Rectal smooth muscle tissue (tissue), 1 donor: ENCODE measurements around the gene CFAP90.

Source experiments
- H3K27ac ChIP-seq: one replicate; pipeline ENCODE4 v1.7.0; 2013; ENCODE audit warnings: low read depth, low read length, inconsistent platforms
- H3K27me3 ChIP-seq: one replicate; pipeline ENCODE4 v1.7.0; 2013; ENCODE audit warnings: low read length; ENCODE audit not compliant: control insufficient read depth, insufficient read depth
- H3K36me3 ChIP-seq: one replicate; pipeline ENCODE4 v1.7.0; 2013; ENCODE audit warnings: low read length; ENCODE audit not compliant: control insufficient read depth, insufficient read depth
- H3K4me1 ChIP-seq: one replicate; pipeline ENCODE4 v1.7.0; 2013; ENCODE audit warnings: low read length; ENCODE audit not compliant: control insufficient read depth, insufficient read depth
- H3K4me3 ChIP-seq: one replicate; pipeline ENCODE4 v1.7.0; 2013; ENCODE audit warnings: low read length
- H3K9ac ChIP-seq: one replicate; pipeline ENCODE4 v1.7.0; 2013; ENCODE audit warnings: low read length

The CFAP90 gene

DNA sequence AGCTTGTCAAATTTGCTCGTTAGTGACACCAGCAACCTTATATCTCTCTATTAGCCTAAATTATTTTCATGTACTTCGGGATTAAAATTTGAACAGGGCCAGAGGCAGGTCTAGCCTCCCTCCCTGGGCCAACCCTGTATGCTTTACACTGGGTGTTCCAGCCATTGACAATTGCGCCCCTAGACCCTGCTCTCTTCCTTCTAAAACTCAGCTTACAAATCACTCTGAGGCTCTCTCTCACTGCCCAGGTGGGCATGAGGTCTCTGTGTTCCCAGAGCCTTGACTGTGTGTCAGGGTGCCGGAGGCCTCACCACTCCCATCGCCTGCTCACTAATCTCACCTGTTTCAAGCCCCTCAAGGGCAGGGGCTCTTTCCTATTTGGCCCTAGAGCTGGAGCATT, 6.4 kb upstream of the CFAP90 start:
- Histone ChIP-seq H3K4me3 (no peak overlapping the region), H3K36me3 (peaks cover 6% of the 10 kb centered on the region), H3K4me1 (no peaks in the 10 kb centered on the region), H3K27me3 (no peaks in the 10 kb centered on the region), H3K9ac (no peak overlapping the region), H3K27ac (no peak overlapping the region)

- no peaks in the 10 kb centered on the region for H3K4me1 ChIP-seq
- H3K36me3 ChIP-seq = peaks cover under 1% of the 10 kb centered on the region
- H3K4me3 ChIP-seq = no peak overlapping the region
- H3K27me3 ChIP-seq = no peaks in the 10 kb centered on the region
- H3K9ac ChIP-seq = no peak overlapping the region
- H3K27ac ChIP-seq = no peak overlapping the region
Measured at GRCh38 chr5:7856855-7857254, 5.9 kb upstream of the CFAP90 start.

DNA sequence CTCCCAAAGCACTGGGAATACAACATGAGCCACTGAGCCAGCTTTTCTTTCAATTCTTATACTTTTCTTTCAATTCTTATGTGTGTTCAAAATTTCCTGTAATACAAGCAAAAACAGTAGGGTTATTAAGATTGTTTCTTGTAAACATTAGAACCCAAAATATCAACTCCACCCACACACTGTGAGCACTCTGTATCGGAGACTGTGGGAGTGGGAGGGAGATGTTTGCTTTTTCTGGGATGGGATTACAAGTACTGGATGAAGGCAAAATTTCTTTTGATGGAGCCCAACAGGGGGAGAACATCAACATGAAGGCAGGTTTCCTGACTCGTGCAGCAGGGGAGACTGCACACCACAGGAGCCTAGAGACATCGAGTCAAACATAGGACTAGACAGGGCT, 4.7 kb upstream of the CFAP90 start:
- H3K36me3 ChIP-seq = no peaks in the 10 kb centered on the region
- H3K4me1 ChIP-seq = no peaks in the 10 kb centered on the region
- no peak overlapping the region for H3K27ac ChIP-seq
- no peak overlapping the region for H3K4me3 ChIP-seq
- H3K9ac ChIP-seq = no peak overlapping the region
- H3K27me3 ChIP-seq = peaks cover 3% of the 10 kb centered on the region

DNA sequence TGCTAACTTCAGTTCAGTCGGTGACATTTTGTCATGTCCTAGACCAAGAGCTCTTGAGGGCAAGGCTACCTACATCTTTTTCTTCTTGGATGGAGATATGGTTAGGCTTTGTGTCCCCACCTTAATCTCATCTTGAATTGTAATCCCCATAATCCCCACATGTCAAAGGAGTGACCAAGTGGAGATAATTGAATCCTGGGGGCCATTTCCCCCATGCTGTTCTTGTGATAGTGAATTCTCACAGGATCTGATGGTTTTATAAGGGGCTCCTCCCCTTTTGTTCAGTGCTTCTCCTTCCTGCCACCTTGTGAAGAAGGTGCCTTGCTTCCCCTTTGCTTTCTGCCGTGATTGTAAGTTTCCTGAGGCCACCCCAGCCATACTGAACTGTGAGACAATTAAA, 2.1 kb upstream of the CFAP90 start:
- no peak overlapping the region for H3K27ac ChIP-seq
- H3K36me3 ChIP-seq = no peaks in the 10 kb centered on the region
- no peak overlapping the region for H3K4me3 ChIP-seq
- H3K4me1 ChIP-seq = no peaks in the 10 kb centered on the region
- peaks cover 13% of the 10 kb centered on the region for H3K27me3 ChIP-seq
- H3K9ac ChIP-seq = no peak overlapping the region

DNA sequence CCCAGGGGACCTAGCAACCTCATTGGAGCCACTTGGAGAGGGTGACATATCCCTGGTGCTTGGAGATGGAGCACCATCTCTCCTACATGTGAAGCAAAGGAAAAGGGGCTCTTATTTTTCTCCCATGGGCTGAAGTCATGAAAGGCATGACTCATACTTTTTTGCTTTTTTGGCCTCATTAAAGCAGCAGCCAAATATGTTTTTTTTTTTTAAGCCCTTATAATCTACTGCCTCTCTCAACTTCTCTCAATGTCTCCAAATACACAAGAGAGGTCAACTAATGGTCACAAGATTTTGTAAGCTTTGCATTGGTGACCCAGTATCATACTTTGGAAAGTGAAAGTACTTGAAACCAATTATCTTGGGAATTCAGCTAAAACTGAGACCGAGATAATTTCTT, 1.6 kb upstream of the CFAP90 start:
- no peak overlapping the region for H3K27ac ChIP-seq

GRCh38 chr5:7851617-7852289, 820 bp upstream of the CFAP90 start:
- no peak overlapping the region for H3K27ac ChIP-seq
- H3K9ac ChIP-seq = no peak overlapping the region
- H3K27me3 ChIP-seq = peaks cover 13% of the 10 kb centered on the region
- no peaks in the 10 kb centered on the region for H3K36me3 ChIP-seq
- H3K4me3 ChIP-seq = no peak overlapping the region
- H3K4me1 ChIP-seq = no peaks in the 10 kb centered on the region

More for the DNA sequence above, 1.6 kb upstream of the CFAP90 start:
- H3K9ac ChIP-seq = no peak overlapping the region
- H3K36me3 ChIP-seq = no peaks in the 10 kb centered on the region
- no peak overlapping the region for H3K4me3 ChIP-seq
- peaks cover 13% of the 10 kb centered on the region for H3K27me3 ChIP-seq
- no peaks in the 10 kb centered on the region for H3K4me1 ChIP-seq

GRCh38 chr5:7851240-7851592, 283 bp upstream of the CFAP90 start:
- H3K4me3 ChIP-seq = peak overlapping the region; percentile 60
- H3K27me3 ChIP-seq = peaks cover 13% of the 10 kb centered on the region
- H3K27ac ChIP-seq = no peak overlapping the region
- H3K9ac ChIP-seq = no peak overlapping the region
- H3K36me3 ChIP-seq = no peaks in the 10 kb centered on the region
- no peaks in the 10 kb centered on the region for H3K4me1 ChIP-seq

- H3K4me3 ChIP-seq = peak overlapping the region; percentile 52
- no peak overlapping the region for H3K27ac ChIP-seq
- peaks cover 13% of the 10 kb centered on the region for H3K27me3 ChIP-seq
- H3K9ac ChIP-seq = no peak overlapping the region
- H3K36me3 ChIP-seq = no peaks in the 10 kb centered on the region
- no peaks in the 10 kb centered on the region for H3K4me1 ChIP-seq
Measured at GRCh38 chr5:7849681-7850394, 1.1 kb downstream of the CFAP90 start.

DNA sequence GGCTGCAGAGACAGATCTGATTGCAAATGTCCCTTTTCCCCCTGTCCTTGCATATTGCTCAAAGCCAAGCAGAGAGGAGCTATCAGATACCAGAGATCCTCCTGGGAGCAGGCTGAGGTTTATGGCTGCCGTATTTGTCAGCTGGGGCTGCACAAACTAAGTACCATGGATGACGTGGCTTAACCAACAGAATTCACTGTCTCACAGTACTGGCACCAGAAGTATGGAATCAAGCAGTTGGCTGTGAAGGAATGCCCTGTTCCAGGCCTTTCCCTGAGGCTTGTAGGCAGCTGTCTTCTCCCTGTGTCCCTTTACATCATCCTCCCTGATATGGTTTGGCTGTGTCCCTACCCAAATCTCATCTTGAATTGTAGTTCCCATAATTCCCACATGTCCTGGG, 2.6 kb downstream of the CFAP90 start:
- no peak overlapping the region for H3K9ac ChIP-seq
- H3K4me3 ChIP-seq = no peak overlapping the region
- H3K4me1 ChIP-seq = no peaks in the 10 kb centered on the region
- H3K27ac ChIP-seq = no peak overlapping the region
- peaks cover 13% of the 10 kb centered on the region for H3K27me3 ChIP-seq
- no peaks in the 10 kb centered on the region for H3K36me3 ChIP-seq

- Histone ChIP-seq H3K36me3 (no peaks in the 10 kb centered on the region), H3K9ac (no peak overlapping the region), H3K4me3 (no peak overlapping the region), H3K27ac (no peak overlapping the region), H3K4me1 (no peaks in the 10 kb centered on the region), H3K27me3 (peaks cover 13% of the 10 kb centered on the region)
Measured at GRCh38 chr5:7846327-7846726, 4.6 kb downstream of the CFAP90 start.

DNA sequence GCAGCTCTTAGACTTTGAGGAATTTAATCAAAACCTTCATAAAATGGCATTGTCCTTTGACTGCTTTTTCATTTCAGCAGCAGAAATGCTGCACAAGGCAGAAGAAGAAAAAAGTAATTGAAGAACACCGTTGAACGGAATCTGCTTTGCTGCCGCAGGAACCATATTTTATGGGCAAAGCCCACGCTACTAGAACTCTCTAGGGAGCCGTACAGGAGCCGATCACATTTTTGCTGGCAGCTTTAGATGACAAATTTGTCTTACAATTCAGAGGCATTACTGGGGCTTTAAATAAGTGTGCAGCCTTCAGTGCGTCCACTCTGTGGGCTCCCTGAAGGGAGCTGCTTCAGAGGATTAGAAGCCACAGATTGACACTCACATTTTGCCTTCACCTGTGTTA, 5.4 kb downstream of the CFAP90 start:
- Histone ChIP-seq H3K36me3 (no peaks in the 10 kb centered on the region), H3K4me3 (no peak overlapping the region), H3K4me1 (no peaks in the 10 kb centered on the region), H3K9ac (no peak overlapping the region), H3K27me3 (peaks cover 10% of the 10 kb centered on the region), H3K27ac (no peak overlapping the region)

- no peaks in the 10 kb centered on the region for H3K4me1 ChIP-seq
- H3K36me3 ChIP-seq = no peaks in the 10 kb centered on the region
- H3K27me3 ChIP-seq = peaks cover 10% of the 10 kb centered on the region
- H3K9ac ChIP-seq = no peak overlapping the region
- no peak overlapping the region for H3K27ac ChIP-seq
- no peak overlapping the region for H3K4me3 ChIP-seq
Measured at GRCh38 chr5:7844901-7845300, 6.0 kb downstream of the CFAP90 start.

GRCh38 chr5:7842531-7842930, 8.4 kb downstream of the CFAP90 start:
- Histone ChIP-seq H3K4me1 (no peaks in the 10 kb centered on the region), H3K27me3 (no peaks in the 10 kb centered on the region)

More at GRCh38 chr5:7842531-7842930, 8.4 kb downstream of the CFAP90 start:
- H3K9ac ChIP-seq = no peak overlapping the region
- no peak overlapping the region for H3K4me3 ChIP-seq
- H3K27ac ChIP-seq = no peak overlapping the region
- H3K36me3 ChIP-seq = no peaks in the 10 kb centered on the region
